Thoracic aorta (tissue), 2 donors: Measurements from ENCODE around the gene PTPRM. TPM values are rescaled to one million over a fixed set of nuclear protein-coding genes. Genes with fewer than 3 reads are reported as not detected.

Experiments
- ATAC-seq: fragments of 150-250 bp; one replicate; pipeline ENCODE4 v1.8.0; 2017; ENCODE audit warnings: low read depth; ENCODE audit not compliant: insufficient number of reproducible peaks, low FRiP score
- DNase-seq: peaks from one replicate; pipeline ENCODE4 v3.0.0-alpha.2; 2020; ENCODE audit warnings: low spot score
- H3K27ac ChIP-seq, 2 donors: fragments of 200-600 bp; sonication (generic); 1 replicate in 1 of 2; 2 replicates in 1 of 2; pipeline ENCODE4 v1.5.1; 2016; ENCODE audit warnings: mild to moderate bottlenecking in 2 of 2, moderate library complexity in 2 of 2
- H3K27me3 ChIP-seq: fragments of 200-600 bp; sonication (generic); replicated peaks from 2 replicates; pipeline ENCODE4 v1.6.0; 2016; ENCODE audit warnings: mild to moderate bottlenecking; ENCODE audit not compliant: insufficient read depth
- H3K36me3 ChIP-seq: fragments of 200-600 bp; sonication (generic); one replicate; pipeline ENCODE4 v1.5.1; 2016
- H3K4me1 ChIP-seq, 2 donors: fragments of 200-600 bp; sonication (generic); 1 replicate in 1 of 2; 2 replicates in 1 of 2; pipeline versions ENCODE4 v1.5.1 to v1.6.0; 2016; ENCODE audit warnings: low read depth in 2 of 2, mild to moderate bottlenecking in 1 of 2; ENCODE audit not compliant: control insufficient read depth in 1 of 2
- H3K4me3 ChIP-seq: fragments of 200-600 bp; sonication (generic); 2 replicates; pipeline ENCODE4 v1.5.1; 2016; ENCODE audit warnings: mild to moderate bottlenecking
- H3K9me3 ChIP-seq: fragments of 200-600 bp; sonication (generic); 2 replicates; pipeline ENCODE4 v1.5.1; 2016
- total RNA-seq, 2 donors: library from RNA; depleted of rRNA; stranded (reverse); fragments of >200 nt; gene quantifications; one replicate each; pipeline versions ENCODE4 v1.1.0 to v1.2.3, GENCODE V29; 2016
- TF ChIP-seq, protein P1 (sequence below): fragments of 200-600 bp; sonication (generic); IDR thresholded peaks from one replicate; pipeline ENCODE4 v1.5.1; 2019; ENCODE audit warnings: antibody characterized with exemption

Gene PTPRM
- total RNA-seq, 2 donors from 2014 or later, result 90.3 to 102 TPM

DNA sequence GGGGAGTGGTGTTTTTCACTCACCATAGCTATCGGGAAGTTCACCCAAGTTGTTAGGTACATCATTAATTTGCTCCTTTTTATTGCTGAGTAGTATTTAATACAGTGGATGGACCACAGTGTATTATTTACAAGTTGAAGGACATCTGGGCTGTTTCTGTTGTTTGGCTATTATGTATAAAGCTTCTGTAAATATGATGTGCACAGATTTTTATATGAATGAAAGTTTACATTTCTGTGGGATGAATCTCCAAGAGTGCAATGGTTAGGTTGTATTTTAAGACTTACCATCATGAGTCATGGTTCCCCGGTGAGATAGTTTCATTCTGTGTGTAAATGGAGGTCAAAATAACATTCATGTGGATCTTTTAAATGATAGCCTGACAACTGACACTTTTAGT, 337.4 kb downstream of the PTPRM start:
- ATAC-seq, result no peak
- no peaks in the 10 kb centered on the region for H3K27me3 ChIP-seq
- H3K9me3 ChIP-seq, result no peaks in the 10 kb centered on the region
- TF ChIP-seq, protein P1, sequence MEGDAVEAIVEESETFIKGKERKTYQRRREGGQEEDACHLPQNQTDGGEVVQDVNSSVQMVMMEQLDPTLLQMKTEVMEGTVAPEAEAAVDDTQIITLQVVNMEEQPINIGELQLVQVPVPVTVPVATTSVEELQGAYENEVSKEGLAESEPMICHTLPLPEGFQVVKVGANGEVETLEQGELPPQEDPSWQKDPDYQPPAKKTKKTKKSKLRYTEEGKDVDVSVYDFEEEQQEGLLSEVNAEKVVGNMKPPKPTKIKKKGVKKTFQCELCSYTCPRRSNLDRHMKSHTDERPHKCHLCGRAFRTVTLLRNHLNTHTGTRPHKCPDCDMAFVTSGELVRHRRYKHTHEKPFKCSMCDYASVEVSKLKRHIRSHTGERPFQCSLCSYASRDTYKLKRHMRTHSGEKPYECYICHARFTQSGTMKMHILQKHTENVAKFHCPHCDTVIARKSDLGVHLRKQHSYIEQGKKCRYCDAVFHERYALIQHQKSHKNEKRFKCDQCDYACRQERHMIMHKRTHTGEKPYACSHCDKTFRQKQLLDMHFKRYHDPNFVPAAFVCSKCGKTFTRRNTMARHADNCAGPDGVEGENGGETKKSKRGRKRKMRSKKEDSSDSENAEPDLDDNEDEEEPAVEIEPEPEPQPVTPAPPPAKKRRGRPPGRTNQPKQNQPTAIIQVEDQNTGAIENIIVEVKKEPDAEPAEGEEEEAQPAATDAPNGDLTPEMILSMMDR, result no peak
- no peak overlapping the region for H3K4me3 ChIP-seq
- no peak for DNase-seq
- H3K36me3 ChIP-seq, result no peaks in the 10 kb centered on the region
- H3K27ac ChIP-seq, result no peak overlapping the region
- H3K4me1 ChIP-seq, result peaks cover 0 to 16% of the 10 kb centered on the region in 2 donors

DNA sequence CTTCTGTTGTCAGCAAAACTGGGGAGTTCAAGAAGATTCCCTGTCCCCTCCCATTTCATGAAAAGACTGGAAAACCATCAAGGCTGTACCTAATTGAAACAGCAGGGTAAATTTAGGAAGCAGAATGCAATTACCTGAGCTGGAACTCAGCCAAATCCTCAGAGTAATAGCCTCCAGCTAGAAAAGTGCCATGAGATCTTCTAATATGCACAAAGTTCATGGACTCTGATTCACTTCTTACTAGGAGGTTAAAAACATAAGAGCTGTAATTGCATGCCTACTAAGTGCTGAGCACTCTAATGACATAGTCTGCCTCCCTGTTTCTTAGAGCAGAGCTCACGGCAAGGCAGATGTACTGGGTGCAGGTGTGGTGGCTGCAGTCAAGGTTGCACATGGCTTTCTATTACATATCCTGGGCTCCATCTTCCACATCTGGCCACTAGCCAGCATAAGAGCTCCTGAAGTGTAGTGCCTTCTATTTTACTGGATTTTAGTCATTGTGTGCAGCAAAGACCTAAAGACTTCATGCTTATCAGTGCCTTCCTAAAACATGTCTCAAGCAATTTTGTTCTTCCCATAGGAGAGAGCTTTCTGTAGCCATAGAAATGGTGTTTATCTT, 341.7 kb downstream of the PTPRM start:
- DNase-seq (no peak), ATAC-seq (no peak)
- Histone ChIP-seq H3K27ac (no peak overlapping the region), H3K4me1 (no peaks in the 10 kb centered on the region), H3K27me3 (no peaks in the 10 kb centered on the region), H3K4me3 (no peak overlapping the region), H3K9me3 (peaks cover 3% of the 10 kb centered on the region), H3K36me3 (no peaks in the 10 kb centered on the region)
- TF ChIP-seq, protein P1, result no peak

DNA sequence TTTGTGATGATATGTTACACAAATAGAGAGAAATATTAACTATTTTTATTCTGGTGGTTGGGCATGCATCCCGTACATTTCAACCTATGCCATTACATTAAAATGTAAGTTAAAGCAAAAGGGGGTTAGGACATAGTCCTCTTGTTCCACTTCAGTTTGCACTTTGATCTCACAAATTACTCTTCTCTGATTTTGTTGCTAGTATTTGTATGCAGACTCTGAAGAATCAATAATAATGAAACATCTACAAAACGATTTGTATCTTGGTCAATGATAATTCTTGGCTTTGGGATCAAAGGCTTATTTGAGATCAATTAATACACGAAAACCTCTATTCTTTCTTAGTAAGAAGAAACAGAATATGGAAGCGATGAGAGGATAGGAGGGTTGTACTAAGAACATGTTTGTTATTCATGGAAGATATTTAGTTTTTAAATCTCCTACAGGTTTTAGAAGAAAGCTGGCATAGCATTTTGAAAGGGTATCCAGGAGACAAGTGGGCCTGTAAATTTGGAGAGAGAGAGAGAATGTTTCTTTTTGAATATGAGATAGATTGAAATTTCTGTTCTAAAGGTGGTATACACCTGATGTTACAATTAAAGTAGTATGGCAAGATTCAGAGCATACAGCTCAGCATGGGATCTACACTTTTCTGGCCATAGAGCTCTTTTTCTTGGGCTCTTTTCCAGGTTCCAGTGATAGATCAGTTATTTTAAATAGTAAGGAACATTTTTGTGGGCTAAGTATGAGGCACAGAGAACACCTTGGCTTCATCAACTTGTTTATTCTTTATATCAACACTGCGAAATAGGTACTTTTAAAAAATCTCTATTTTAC, 347.9 kb downstream of the PTPRM start:
- Histone ChIP-seq H3K27ac (no peak overlapping the region), H3K4me3 (no peak overlapping the region), H3K36me3 (no peaks in the 10 kb centered on the region), H3K27me3 (no peaks in the 10 kb centered on the region), H3K9me3 (peaks cover 3% of the 10 kb centered on the region), H3K4me1 (peaks cover 2 to 18% of the 10 kb centered on the region in 2 donors)
- ATAC-seq (no peak), DNase-seq (no peak)
- TF ChIP-seq, protein P1, result no peak

DNA sequence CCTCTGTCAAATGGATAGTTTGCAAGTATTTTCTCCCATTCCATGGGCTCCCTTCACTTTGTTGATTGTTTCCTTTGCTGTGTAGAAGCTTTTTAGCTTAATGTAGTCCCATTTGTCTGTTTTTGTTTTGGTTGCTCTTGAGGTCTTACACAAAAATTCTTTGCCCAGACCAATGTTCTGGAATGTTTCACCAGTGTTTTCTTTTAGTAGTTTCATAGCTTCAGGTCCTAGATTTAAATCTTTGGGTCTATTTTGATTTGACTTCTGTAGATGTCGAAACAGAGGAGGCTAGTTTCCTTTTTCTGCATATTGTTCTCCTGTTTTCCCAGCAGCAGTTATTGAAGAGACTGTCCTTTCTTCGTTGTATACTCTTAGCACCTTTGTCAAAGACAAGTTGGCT, 351.6 kb downstream of the PTPRM start:
- no peak for DNase-seq
- H3K36me3 ChIP-seq, result no peaks in the 10 kb centered on the region
- H3K4me3 ChIP-seq, result no peak overlapping the region
- no peaks in the 10 kb centered on the region for H3K27me3 ChIP-seq
- ATAC-seq, result no peak
- H3K27ac ChIP-seq, result peak overlapping the region in 1 of 2 donors; percentile 51
- TF ChIP-seq, protein P1, result no peak
- H3K9me3 ChIP-seq, result no peaks in the 10 kb centered on the region
- H3K4me1 ChIP-seq, result peaks cover 10 to 35% of the 10 kb centered on the region in 2 donors

DNA sequence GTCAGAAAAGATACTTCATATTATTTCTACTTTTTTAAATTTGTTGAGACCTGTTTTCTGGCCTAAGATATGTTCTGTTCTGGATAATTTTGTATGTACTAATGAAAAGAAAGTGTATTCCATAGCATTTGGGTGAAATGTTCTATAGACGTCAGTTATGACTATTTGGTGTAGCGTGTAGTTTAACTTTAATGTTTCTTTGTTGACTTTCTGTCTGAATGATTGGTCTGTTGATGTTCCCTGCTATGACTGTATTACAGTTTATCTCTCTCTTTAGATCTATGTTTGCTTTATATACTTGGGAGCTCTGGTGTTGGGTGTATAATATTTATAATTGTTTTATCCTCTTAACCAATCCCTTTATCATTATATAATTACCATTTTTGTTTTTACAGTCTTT, 352.4 kb downstream of the PTPRM start:
- no peak for DNase-seq
- no peaks in the 10 kb centered on the region for H3K9me3 ChIP-seq
- no peak overlapping the region for H3K4me3 ChIP-seq
- no peaks in the 10 kb centered on the region for H3K27me3 ChIP-seq
- TF ChIP-seq, protein P1, result no peak
- no peaks in the 10 kb centered on the region for H3K36me3 ChIP-seq
- peaks cover 10 to 37% of the 10 kb centered on the region in 2 donors for H3K4me1 ChIP-seq
- H3K27ac ChIP-seq, result no peak overlapping the region
- no peak for ATAC-seq
